H1 (cell line): Measurements from ENCODE around the gene MALT1. TPM values are rescaled to one million over a fixed set of nuclear protein-coding genes. Genes with fewer than 3 reads are reported as not detected.

Experiments
- CTCF ChIA-PET: fragments of 300-600 bp; sonication (Branson Sonifier 250); formaldehyde crosslinking; loops from one replicate; lab custom pipeline; 2021; ENCODE audit not compliant: partially characterized antibody; lab: Charles Lee
- POLR2A ChIA-PET: fragments of 300-600 bp; sonication (Branson Sonifier 250); formaldehyde crosslinking; loops from one replicate; lab custom pipeline; 2021; ENCODE audit warnings: inconsistent platforms; ENCODE audit not compliant: partially characterized antibody; lab: Charles Lee
- DNase-seq, 2 experiments: peaks; one replicate each; pipeline versions ENCODE4 v3.0.0 to v3.0.0-alpha.2; 2010 to 2022; ENCODE audit warnings: low spot score in 2 of 2, low read depth in 1 of 2, mixed read lengths in 1 of 2
- FAIRE-seq: peaks from 2 replicates; lab custom pipeline; 2011; peaks lifted over from hg19 to GRCh38; lab: Jason Lieb, UNC
- H2AFZ ChIP-seq: 2 replicates; pipeline ENCODE4 v1.8.1; 2012; ENCODE audit warnings: low read length, inconsistent platforms
- H2AK5ac ChIP-seq: 2 replicates; pipeline ENCODE4 v1.6.1; 2013; ENCODE audit warnings: low read depth, low read length
- H2BK120ac ChIP-seq: replicated peaks from 2 replicates; pipeline ENCODE3; 2013; ENCODE audit warnings: low read depth, low read length, inconsistent platforms
- H2BK12ac ChIP-seq: 2 replicates; pipeline ENCODE4 v1.6.1; 2013; ENCODE audit warnings: low read depth, low read length
- H2BK15ac ChIP-seq: 2 replicates; pipeline ENCODE4 v1.6.1; 2013; ENCODE audit warnings: low read length
- H2BK20ac ChIP-seq: 2 replicates; pipeline ENCODE4 v1.6.1; 2013; ENCODE audit warnings: low read length
- H2BK5ac ChIP-seq: 2 replicates; pipeline ENCODE4 v1.6.1; 2013; ENCODE audit warnings: low read depth, low read length
- H3K14ac ChIP-seq: 2 replicates; pipeline ENCODE4 v1.6.1; 2013; ENCODE audit warnings: inconsistent platforms; ENCODE audit not compliant: insufficient read length
- H3K18ac ChIP-seq: 2 replicates; pipeline ENCODE4 v1.6.1; 2013; ENCODE audit warnings: low read length; ENCODE audit errors: extremely low read depth
- H3K23ac ChIP-seq: 2 replicates; pipeline ENCODE4 v1.6.1; 2013; ENCODE audit warnings: inconsistent platforms; ENCODE audit not compliant: insufficient read length
- H3K23me2 ChIP-seq: 2 replicates; pipeline ENCODE4 v1.6.1; 2013; ENCODE audit warnings: low read depth, low read length
- H3K27ac ChIP-seq: 2 replicates; pipeline ENCODE4 v1.6.1; 2011; ENCODE audit warnings: low read depth, low read length, inconsistent platforms
- H3K27me3 ChIP-seq, 4 experiments: replicated peaks in 1 of 4; 1 replicate in 1 of 4; 2 replicates in 3 of 4; pipeline versions ENCODE4 v1.6.1 to v1.8.1; 2011 to 2013; ENCODE audit warnings: low read length in 3 of 4, mild to moderate bottlenecking in 3 of 4, inconsistent platforms in 2 of 4, mixed read lengths in 2 of 4, moderate library complexity in 1 of 4; ENCODE audit not compliant: control insufficient read depth in 3 of 4, insufficient read depth in 3 of 4; ENCODE audit errors: extremely low read depth in 1 of 4
- H3K36me3 ChIP-seq, 4 experiments: 2 replicates each; pipeline versions ENCODE4 v1.6.1 to v1.8.1; 2011 to 2013; ENCODE audit warnings: mild to moderate bottlenecking in 4 of 4, low read length in 3 of 4, moderate library complexity in 2 of 4, control low read depth in 1 of 4, inconsistent platforms in 1 of 4; ENCODE audit not compliant: insufficient read depth in 4 of 4, control insufficient read depth in 2 of 4
- H3K4ac ChIP-seq: replicated peaks from 2 replicates; pipeline ENCODE3; 2013; ENCODE audit warnings: low read length, low read depth, mixed read lengths, inconsistent platforms; ENCODE audit not compliant: insufficient read length
- H3K4me1 ChIP-seq, 4 experiments: replicated peaks in 1 of 4; 1 replicate in 1 of 4; 2 replicates in 3 of 4; pipeline versions ENCODE4 v1.6.1 to v1.8.1; 2011 to 2013; ENCODE audit warnings: low read length in 3 of 4, inconsistent platforms in 2 of 4, mixed read lengths in 1 of 4; ENCODE audit not compliant: insufficient read depth in 4 of 4, control insufficient read depth in 3 of 4
- H3K4me2 ChIP-seq, 2 experiments: 2 replicates each; pipeline versions ENCODE4 v1.6.1 to v1.8.1; 2011 to 2013; ENCODE audit warnings: low read depth in 2 of 2, low read length in 2 of 2, control low read depth in 1 of 2, inconsistent platforms in 1 of 2, mild to moderate bottlenecking in 1 of 2; ENCODE audit not compliant: insufficient read depth in 1 of 2
- H3K4me3 ChIP-seq, 4 experiments: fragments of 200-600, 300-600 bp in 1 of 4; sonication (generic), shearing (Covaris generic), sonication (Bioruptor Twin) in 1 of 4; 2 replicates each; pipeline versions ENCODE4 v1.5.1 to v1.8.1; 2011 to 2016; ENCODE audit warnings: low read length in 4 of 4, low read depth in 3 of 4, control low read depth in 2 of 4, inconsistent platforms in 2 of 4, mild to moderate bottlenecking in 2 of 4, mixed read lengths in 1 of 4, moderate library complexity in 1 of 4; ENCODE audit not compliant: insufficient read depth in 2 of 4; ENCODE audit errors: extremely low read depth in 1 of 4
- H3K56ac ChIP-seq: replicated peaks from 2 replicates; pipeline ENCODE3; 2013; ENCODE audit warnings: low read depth, mild to moderate bottlenecking, mixed read lengths, low read length, inconsistent platforms; ENCODE audit not compliant: insufficient read length
- H3K79me1 ChIP-seq: 2 replicates; pipeline ENCODE4 v1.6.1; 2013; ENCODE audit warnings: low read depth, low read length, control low read depth
- H3K79me2 ChIP-seq, 2 experiments: 2 replicates each; pipeline versions ENCODE4 v1.6.1 to v1.8.1; 2012 to 2013; ENCODE audit warnings: low read length in 2 of 2, mild to moderate bottlenecking in 2 of 2, inconsistent platforms in 1 of 2; ENCODE audit not compliant: insufficient read depth in 2 of 2, control insufficient read depth in 1 of 2
- H3K9ac ChIP-seq, 4 experiments: replicated peaks in 1 of 4; 1 replicate in 1 of 4; 2 replicates in 3 of 4; pipeline versions ENCODE4 v1.6.1 to v1.8.1; 2011 to 2013; ENCODE audit warnings: low read depth in 3 of 4, low read length in 3 of 4, control low read depth in 2 of 4, mild to moderate bottlenecking in 2 of 4, moderate library complexity in 2 of 4, inconsistent platforms in 1 of 4; ENCODE audit errors: extremely low read depth in 1 of 4
- H3K9me3 ChIP-seq, 2 experiments: 2 replicates each; pipeline versions ENCODE4 v1.6.1 to v1.8.1; 2012 to 2013; ENCODE audit warnings: mild to moderate bottlenecking in 2 of 2, moderate library complexity in 2 of 2, control low read depth in 1 of 2, inconsistent platforms in 1 of 2, low read depth in 1 of 2, low read length in 1 of 2, mixed read lengths in 1 of 2; ENCODE audit not compliant: insufficient read depth in 2 of 2
- H4K20me1 ChIP-seq, 2 experiments: replicated peaks in 1 of 2; 2 replicates each; pipeline versions ENCODE3 to v1.8.1; 2011 to 2013; ENCODE audit warnings: inconsistent platforms in 2 of 2, low read length in 2 of 2, mild to moderate bottlenecking in 1 of 2; ENCODE audit not compliant: insufficient read depth in 2 of 2, control insufficient read depth in 1 of 2
- H4K5ac ChIP-seq: 2 replicates; pipeline ENCODE4 v1.6.1; 2013; ENCODE audit warnings: low read length, low read depth, mixed read lengths, inconsistent platforms; ENCODE audit not compliant: insufficient read length
- H4K8ac ChIP-seq: 2 replicates; pipeline ENCODE4 v1.8.0; 2013; ENCODE audit warnings: mild to moderate bottlenecking, moderate library complexity, low read length, inconsistent platforms; ENCODE audit not compliant: insufficient read depth; ENCODE audit errors: extremely low read depth
- H4K91ac ChIP-seq: replicated peaks from 2 replicates; pipeline ENCODE3; 2013; ENCODE audit warnings: low read length, mixed read lengths, inconsistent platforms; ENCODE audit not compliant: insufficient read length
- ATF3 ChIP-seq: IDR thresholded peaks from 2 replicates; pipeline ENCODE4 v1.6.1; 2011; ENCODE audit warnings: low read depth, mild to moderate bottlenecking, low read length; ENCODE audit not compliant: insufficient read depth
- CBX5 ChIP-seq: fragments of 300-800, 300-1000 bp; sonication (generic); IDR thresholded peaks from 2 replicates; pipeline ENCODE4 v1.7.1; 2016; ENCODE audit warnings: antibody characterized with exemption, low read length, low read depth
- CHD1 ChIP-seq: IDR thresholded peaks from 2 replicates; pipeline ENCODE4 v1.6.1; 2012; ENCODE audit warnings: low read depth, low read length, improper control_type of control experiment
- EGR1 ChIP-seq: IDR thresholded peaks from 2 replicates; pipeline ENCODE4 v1.6.1; 2011; ENCODE audit warnings: low read depth, low read length, borderline replicate concordance
- EP300 ChIP-seq, 2 experiments: IDR thresholded peaks; 1 replicate in 1 of 2; 2 replicates in 1 of 2; pipeline ENCODE4 v1.6.1; 2011 to 2012; ENCODE audit warnings: low read depth in 2 of 2, low read length in 2 of 2, mild to moderate bottlenecking in 2 of 2, borderline replicate concordance in 1 of 2, inconsistent platforms in 1 of 2, moderate library complexity in 1 of 2
- GABPA ChIP-seq: IDR thresholded peaks from 2 replicates; pipeline ENCODE4 v1.6.1; 2011; ENCODE audit warnings: mild to moderate bottlenecking, low read length, moderate library complexity, borderline replicate concordance; ENCODE audit not compliant: insufficient read depth
- MAX ChIP-seq: IDR thresholded peaks from 2 replicates; pipeline ENCODE4 v1.6.1; 2012; ENCODE audit warnings: inconsistent platforms
- POU5F1 ChIP-seq: IDR thresholded peaks from 2 replicates; pipeline ENCODE4 v1.6.1; 2011; ENCODE audit warnings: low read depth, mild to moderate bottlenecking, low read length, moderate library complexity
- SAP30 ChIP-seq: fragments of 300-600 bp; sonication (generic); IDR thresholded peaks from 2 replicates; pipeline ENCODE4 v1.7.1; 2012; ENCODE audit warnings: low read length, moderate library complexity, mild to moderate bottlenecking, inconsistent platforms; ENCODE audit not compliant: insufficient read depth, insufficient replicate concordance
- SIN3A ChIP-seq, 2 experiments: IDR thresholded peaks in 1 of 2; conservative IDR thresholded peaks in 1 of 2; 2 replicates each; pipeline ENCODE4 v1.6.1; 2011 to 2012; ENCODE audit warnings: low read length in 2 of 2, improper control_type of control experiment in 1 of 2, low read depth in 1 of 2, mild to moderate bottlenecking in 1 of 2
- TAF7 ChIP-seq: optimal IDR thresholded peaks from 2 replicates; pipeline ENCODE3; 2011; ENCODE audit warnings: low read depth, mild to moderate bottlenecking, inconsistent platforms, low read length, moderate library complexity, borderline replicate concordance
- ZNF274 ChIP-seq: IDR thresholded peaks from 2 replicates; pipeline ENCODE4 v1.7.0; 2012; ENCODE audit warnings: low read length, borderline replicate concordance; ENCODE audit errors: extremely low read depth
- WGBS, 2 experiments: shearing (Covaris generic) in 1 of 2; methylation state at CpG; one replicate each; pipeline versions ENCODE4 v1.1.6 to v1.1.7; 2013 to 2015; ENCODE audit warnings: low lambda C conversion rate in 2 of 2, mixed read lengths in 2 of 2, inconsistent platforms in 1 of 2, low coverage in 1 of 2, missing lambda C conversion rate in 1 of 2; ENCODE audit not compliant: insufficient replicate concordance in 2 of 2, insufficient coverage in 1 of 2, insufficient read length in 1 of 2; ENCODE audit errors: extremely low coverage in 1 of 2, missing lambda C conversion rate in 1 of 2; 5-methylcytosine and 5-hydroxymethylcytosine counted together
- polyA plus RNA-seq, 7 experiments: library from polyadenylated mRNA; depleted of rRNA in 3 of 7; stranded (reverse) in 5 of 7; unstranded in 2 of 7; fragments of >200 nt in 5 of 7; fragments of 200-250 nt in 2 of 7; gene quantifications; 1 replicate in 5 of 7; 2 replicates in 1 of 7; 4 replicates in 1 of 7; pipeline versions ENCODE4 v1.2.1 to v1.2.3, GENCODE V29; 2011 to 2013; ENCODE audit warnings: missing spikeins in 2 of 7, mixed read lengths in 2 of 7
- total RNA-seq: library from RNA; stranded (reverse); fragmentation: NEBNext Ultra II Directional; extraction: Animal tissue kit (Norgen Biotek cat#: 25700); gene quantifications from 2 replicates; pipeline ENCODE4 v1.2.1, GENCODE V29; 2021

The MALT1 gene
- total and polyA plus RNA-seq, 2 of the 8 experiments (the other 6 are each of a cell fraction or from before 2014, with no cell fraction given), result 10.7 to 25.9 TPM

GRCh38 chr18:58714259-58714658 is 43.0 kb downstream of the MALT1 start:
- no peak overlapping the region for H2BK20ac ChIP-seq
- H3K14ac ChIP-seq, result no peak overlapping the region
- no peak overlapping the region for H4K8ac ChIP-seq
- no peak overlapping the region for H2BK120ac ChIP-seq
- H3K4me2 ChIP-seq, result no peak overlapping the region
- H3K27ac ChIP-seq, result no peak overlapping the region
- 0 out of 7 replicates have a peak, but pooled peaks cover 0 to 2% (median 0%) of the 10 kb centered on the region in 4 experiments for H3K4me1 ChIP-seq
- no peak overlapping the region for H3K23ac ChIP-seq
- H2AFZ ChIP-seq, result no peak overlapping the region
- H2AK5ac ChIP-seq, result no peak overlapping the region
- H3K56ac ChIP-seq, result no peak overlapping the region
- DNase-seq, result no peak
- H3K27me3 ChIP-seq, result no peaks in the 10 kb centered on the region
- FAIRE-seq, result no peak
- no peak overlapping the region for H2BK12ac ChIP-seq
- H4K20me1 ChIP-seq, result no peaks in the 10 kb centered on the region
- no peaks in the 10 kb centered on the region for H3K9me3 ChIP-seq
- no peak overlapping the region for H3K4me3 ChIP-seq
- no peak overlapping the region for H2BK5ac ChIP-seq
- H4K5ac ChIP-seq, result no peak overlapping the region
- H3K9ac ChIP-seq, result no peak overlapping the region
- no peak overlapping the region for H3K18ac ChIP-seq
- no peaks in the 10 kb centered on the region for H3K23me2 ChIP-seq
- H3K79me2 ChIP-seq, result no peaks in the 10 kb centered on the region
- no peak overlapping the region for H2BK15ac ChIP-seq
- H3K4ac ChIP-seq, result no peak overlapping the region
- WGBS, 2 experiments, result 93% methylated on average over 3 of the region's 3 CpGs; no CpG with 5 or more reads in 1 of the 2 experiments
- CTCF ChIA-PET, result no interaction called here
- no peaks in the 10 kb centered on the region for H3K79me1 ChIP-seq
- H3K36me3 ChIP-seq, result peaks cover 0 to 12% (median under 1%) of the 10 kb centered on the region in 4 experiments; a peak in 2 of 8 replicates
- no peak overlapping the region for H4K91ac ChIP-seq
- POLR2A ChIA-PET, result no interaction called here
- TF ChIP-seq ATF3 (no peak), GABPA (no peak), SIN3A (conservative IDR thresholded peaks at IDR 0.05 in 1 of 2, IDR thresholded peaks at IDR 0.05 in 1 of 2; ENCODE audit: low read depth in 1 of 2, low read length in 2 of 2) (no peak), POU5F1 (no peak), EGR1 (no peak), ZNF274 (no peak), CHD1 (no peak), MAX (no peak), TAF7 (no peak), SAP30 (no peak), CBX5 (no peak), EP300 (IDR thresholded peaks at IDR 0.05; ENCODE audit: borderline replicate concordance in 1 of 2, low read depth in 2 of 2, low read length in 2 of 2) (no peak)
